Urinary bladder (tissue), 4 donors: ENCODE data around the gene SART3. TPM values are rescaled to one million over a fixed set of nuclear protein-coding genes. Genes with fewer than 3 reads are reported as not detected.
A peak's percentile ranks its signal among the peaks of the same experiment; 100 is the strongest.

Source experiments
- DNase-seq: peaks from one replicate; pipeline ENCODE4 v3.0.0-alpha.2; 2015; ENCODE audit errors: extremely low spot score
- H3K27ac ChIP-seq: one replicate; pipeline ENCODE4 v1.5.1; 2013; ENCODE audit warnings: low read depth, mild to moderate bottlenecking, moderate library complexity
- H3K36me3 ChIP-seq: one replicate; pipeline ENCODE4 v1.6.1; 2013; ENCODE audit warnings: mild to moderate bottlenecking, moderate library complexity; ENCODE audit not compliant: insufficient read depth
- H3K4me1 ChIP-seq: one replicate; pipeline ENCODE4 v1.6.1; 2013; ENCODE audit warnings: mild to moderate bottlenecking, moderate library complexity; ENCODE audit not compliant: insufficient read depth
- H3K4me3 ChIP-seq: one replicate; pipeline ENCODE4 v1.5.1; 2013; ENCODE audit warnings: low read depth, low read length
- whole genome bisulfite sequencing: extraction: QIAGEN DNeasy Blood & Tissue Kit; methylation state at CpG from one replicate; pipeline ENCODE4 v1.1.7; 2013; 5-methylcytosine and 5-hydroxymethylcytosine counted together
- polyA plus RNA-seq: library from polyadenylated mRNA; stranded (reverse); fragments of 200-250 nt; gene quantifications from one replicate; pipeline ENCODE4 v1.2.3, GENCODE V29; 2013
- total RNA-seq: library from RNA; depleted of rRNA; stranded (reverse); fragments of >200 nt; gene quantifications from one replicate; pipeline ENCODE4 v1.2.3, GENCODE V29; 2014
- donor health status: healthy with polysubstance abuse.
- donor health status: healthy.

The SART3 gene
- total and polyA plus RNA-seq, 2 donors, result 29.3 to 60.9 TPM

DNA sequence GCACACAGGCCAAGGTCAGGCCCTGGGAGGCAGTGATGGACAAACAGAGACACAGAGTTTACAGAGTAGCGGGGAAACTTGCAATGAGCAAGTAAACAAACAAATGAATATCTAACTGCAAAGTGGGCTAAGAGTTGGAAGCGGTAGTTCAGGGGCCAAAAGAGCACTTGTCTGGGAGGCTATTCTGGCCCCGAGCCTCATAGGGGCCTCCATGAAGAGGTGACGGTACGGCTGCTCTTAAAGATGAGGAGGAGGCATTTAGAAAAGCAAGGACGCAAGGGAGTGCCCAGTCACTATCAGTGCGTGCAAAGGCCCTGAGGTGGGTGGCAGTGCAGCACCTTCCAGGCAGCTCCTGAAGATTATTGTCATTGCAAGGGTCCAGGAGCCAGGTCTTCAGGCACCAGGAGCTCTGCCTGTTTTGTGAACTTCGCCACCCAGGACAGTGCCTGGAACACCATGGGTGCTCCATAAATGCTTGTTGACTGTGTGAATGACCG, 41.3 kb upstream of the SART3 start:
- DNase-seq, result no peak
- no peaks in the 10 kb centered on the region for H3K4me1 ChIP-seq
- H3K27ac ChIP-seq, result no peak overlapping the region
- H3K36me3 ChIP-seq, result no peaks in the 10 kb centered on the region
- WGBS, result 97% methylated on average over 9 of the region's 9 CpGs
- H3K4me3 ChIP-seq, result no peak overlapping the region

DNA sequence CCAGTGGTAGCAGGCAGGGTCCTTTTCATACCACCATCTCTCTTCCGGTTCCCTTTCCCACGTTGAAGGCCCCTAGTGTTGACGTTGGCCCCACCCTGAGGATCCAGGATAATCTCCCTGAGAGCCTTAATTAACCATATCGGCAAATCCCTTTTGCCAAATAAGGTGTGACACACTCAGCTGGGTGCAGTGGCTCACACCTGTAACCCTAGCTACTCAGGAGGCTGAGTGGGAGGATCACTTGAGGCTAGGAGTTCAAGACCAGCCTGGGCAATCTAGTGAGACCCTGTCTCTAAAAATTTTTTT, 39.7 kb upstream of the SART3 start:
- Histone ChIP-seq H3K36me3 (no peaks in the 10 kb centered on the region), H3K4me3 (no peak overlapping the region), H3K27ac (no peak overlapping the region), H3K4me1 (no peaks in the 10 kb centered on the region)
- DNase-seq, result no peak
- 61% methylated on average over 4 of the region's 4 CpGs for WGBS

DNA sequence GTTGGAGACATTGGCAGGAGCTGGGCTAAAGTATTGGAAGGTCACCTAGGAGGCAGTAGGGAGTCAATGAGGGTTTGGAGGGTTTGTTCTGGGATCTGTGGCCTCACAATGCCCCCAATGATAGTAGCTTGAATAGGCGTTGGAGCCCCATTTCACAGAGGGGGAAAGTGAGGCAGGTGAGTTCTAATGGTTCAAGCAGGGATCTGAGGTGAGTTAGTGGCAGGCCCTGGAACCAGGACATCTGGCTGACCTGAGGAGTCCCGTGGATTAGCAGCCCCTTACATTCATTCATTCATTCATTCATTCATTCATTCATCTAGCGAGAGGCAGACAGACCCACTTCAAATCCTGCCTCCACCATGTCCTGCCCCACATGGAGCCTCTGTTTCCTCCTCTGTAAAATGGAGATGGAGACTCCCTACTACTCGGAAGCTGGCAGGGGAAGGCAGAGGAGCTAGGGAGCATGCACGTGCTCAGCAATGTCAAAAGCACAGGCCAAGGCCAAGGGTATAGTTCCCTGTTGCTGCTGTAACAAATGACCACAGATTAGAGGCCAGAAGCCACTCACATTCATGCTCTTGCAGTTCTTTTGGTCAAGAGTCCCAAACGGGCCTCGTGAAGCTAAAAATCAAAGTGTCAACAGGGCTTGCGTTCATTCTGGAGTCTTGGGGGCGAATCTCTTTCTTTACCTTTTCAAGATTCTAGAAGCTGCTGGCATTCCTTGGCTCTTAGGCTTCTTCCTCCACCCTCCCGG, 39.2 kb upstream of the SART3 start:
- Histone ChIP-seq H3K4me3 (no peak overlapping the region), H3K36me3 (no peaks in the 10 kb centered on the region), H3K27ac (no peak overlapping the region), H3K4me1 (no peaks in the 10 kb centered on the region)
- DNase-seq, result no peak
- WGBS, result 85% methylated on average over 10 of the region's 10 CpGs

DNA sequence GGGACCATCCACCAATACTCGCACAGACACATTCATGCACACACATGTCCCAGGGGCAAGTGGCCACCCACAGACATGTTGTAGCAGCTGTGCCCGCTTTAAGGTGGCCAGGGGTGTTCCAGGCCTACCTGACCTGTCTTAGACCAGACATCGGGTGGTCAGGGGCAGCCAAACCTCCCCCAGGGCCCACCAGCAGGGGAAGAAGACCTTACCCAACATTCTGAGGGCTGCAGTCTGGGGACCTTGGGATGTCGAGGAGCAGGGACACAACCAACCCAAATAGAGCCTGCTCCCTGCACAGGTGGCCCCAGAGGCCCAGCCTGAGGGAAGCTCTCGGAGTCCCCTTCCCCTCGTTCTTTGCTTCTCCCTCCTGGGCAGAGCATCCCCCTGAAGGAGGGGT, 38.6 kb upstream of the SART3 start:
- Histone ChIP-seq H3K4me1 (no peaks in the 10 kb centered on the region), H3K4me3 (no peak overlapping the region), H3K36me3 (no peaks in the 10 kb centered on the region), H3K27ac (peak overlapping the region; percentile 54)
- 82% methylated on average over 6 of the region's 6 CpGs for WGBS
- DNase-seq, result no peak

GRCh38 chr12:108598553-108599250, 37.7 kb upstream of the SART3 start:
- H3K4me3 ChIP-seq, result no peak overlapping the region
- H3K27ac ChIP-seq, result peak overlapping the region; percentile 28
- no peaks in the 10 kb centered on the region for H3K4me1 ChIP-seq
- no peak for DNase-seq
- WGBS, result 91% methylated on average over 11 of the region's 11 CpGs
- H3K36me3 ChIP-seq, result no peaks in the 10 kb centered on the region

DNA sequence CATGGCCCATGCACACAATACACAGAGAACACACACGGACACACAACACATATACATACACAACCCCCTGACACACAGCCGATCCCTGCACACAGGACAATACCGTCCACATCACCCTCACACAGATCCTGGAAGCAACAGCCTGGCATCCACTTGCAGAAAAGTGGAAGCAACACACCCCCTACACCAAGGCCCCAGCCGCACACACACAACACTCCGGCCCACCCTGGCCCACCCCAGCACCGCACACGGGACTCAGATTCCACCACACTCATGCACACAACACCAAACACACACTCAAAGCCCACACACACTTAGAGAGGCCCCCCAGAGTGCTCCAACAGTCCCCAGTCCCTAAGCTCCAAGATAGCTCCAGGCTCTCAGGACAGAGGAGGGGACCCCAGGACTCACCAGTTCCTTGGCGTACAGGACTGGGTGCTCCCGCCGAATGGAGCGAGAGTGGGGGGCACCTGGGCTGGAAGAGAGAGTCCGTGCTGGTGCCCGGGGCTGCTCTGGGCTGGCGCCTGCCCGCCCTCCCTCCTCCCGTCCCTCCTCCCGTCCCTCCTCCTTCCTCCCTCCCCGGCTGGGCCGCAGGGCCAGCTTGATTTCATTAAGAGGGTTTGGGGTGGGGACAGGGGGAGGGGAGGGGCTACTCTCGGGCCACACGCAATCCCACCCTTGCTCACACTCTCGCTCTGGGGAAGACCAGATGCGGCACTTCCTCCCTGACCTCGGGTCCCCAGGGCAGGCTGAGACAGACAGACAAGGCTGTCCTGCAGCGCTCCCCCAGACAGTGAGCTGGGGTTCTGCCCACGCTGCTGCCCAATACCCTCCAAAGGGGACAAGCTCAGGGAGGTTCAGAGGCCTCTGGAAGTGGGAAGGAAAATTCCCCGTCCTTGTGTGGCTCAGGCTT, 36.8 kb upstream of the SART3 start, which contains the start of gene TMEM119:
Gene TMEM119, minus strand, starts transcription at position 526 of the 913 bp plus-strand sequence. CDS start 5,701 bp downstream, outside the sequence.
- WGBS, result 27% methylated on average over 26 of the region's 27 CpGs
- Histone ChIP-seq H3K4me1 (no peaks in the 10 kb centered on the region), H3K36me3 (no peaks in the 10 kb centered on the region), H3K27ac (peak within 1 kb of the TSS; percentile 87), H3K4me3 (peak within 1 kb of the TSS; percentile 49)
- no peak for DNase-seq

DNA sequence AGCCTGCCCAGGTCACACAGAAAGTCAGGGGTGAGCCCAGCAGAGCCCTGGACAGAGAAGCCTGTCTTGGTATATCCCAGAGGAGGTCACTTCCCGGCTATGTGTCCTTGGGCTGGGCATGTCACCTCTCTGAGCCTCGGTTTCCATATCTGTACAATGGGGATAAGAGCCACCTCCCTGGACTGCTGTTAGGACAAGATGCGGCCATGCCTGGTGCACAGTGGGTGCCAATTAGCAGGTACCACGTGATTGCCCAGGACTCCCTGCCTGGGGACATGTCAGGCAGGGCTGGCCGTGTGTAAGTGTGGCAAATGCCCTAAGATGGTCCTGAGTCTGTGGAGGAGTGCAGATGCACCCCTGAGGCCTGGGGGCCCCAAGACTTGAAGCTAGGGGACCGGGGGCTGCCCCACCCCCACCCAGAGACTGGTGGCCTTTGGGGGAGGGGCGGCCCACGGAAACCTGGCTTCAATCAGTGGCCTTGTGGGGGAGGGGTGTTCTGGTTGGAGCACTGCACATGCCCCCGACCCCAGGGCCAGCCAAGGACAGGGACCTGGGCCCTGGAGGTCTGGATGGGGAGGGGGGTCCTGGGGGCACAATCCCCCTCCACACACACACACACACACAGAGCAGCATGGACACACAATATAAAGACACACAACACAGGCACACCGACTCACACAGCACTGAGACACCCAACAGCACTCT, 36.0 kb upstream of the SART3 start:
- 36% methylated on average over 10 of the region's 10 CpGs for WGBS
- Histone ChIP-seq H3K4me3 (peak overlapping the region; percentile 49), H3K36me3 (no peaks in the 10 kb centered on the region), H3K4me1 (no peaks in the 10 kb centered on the region), H3K27ac (no peak overlapping the region)
- DNase-seq, result no peak

DNA sequence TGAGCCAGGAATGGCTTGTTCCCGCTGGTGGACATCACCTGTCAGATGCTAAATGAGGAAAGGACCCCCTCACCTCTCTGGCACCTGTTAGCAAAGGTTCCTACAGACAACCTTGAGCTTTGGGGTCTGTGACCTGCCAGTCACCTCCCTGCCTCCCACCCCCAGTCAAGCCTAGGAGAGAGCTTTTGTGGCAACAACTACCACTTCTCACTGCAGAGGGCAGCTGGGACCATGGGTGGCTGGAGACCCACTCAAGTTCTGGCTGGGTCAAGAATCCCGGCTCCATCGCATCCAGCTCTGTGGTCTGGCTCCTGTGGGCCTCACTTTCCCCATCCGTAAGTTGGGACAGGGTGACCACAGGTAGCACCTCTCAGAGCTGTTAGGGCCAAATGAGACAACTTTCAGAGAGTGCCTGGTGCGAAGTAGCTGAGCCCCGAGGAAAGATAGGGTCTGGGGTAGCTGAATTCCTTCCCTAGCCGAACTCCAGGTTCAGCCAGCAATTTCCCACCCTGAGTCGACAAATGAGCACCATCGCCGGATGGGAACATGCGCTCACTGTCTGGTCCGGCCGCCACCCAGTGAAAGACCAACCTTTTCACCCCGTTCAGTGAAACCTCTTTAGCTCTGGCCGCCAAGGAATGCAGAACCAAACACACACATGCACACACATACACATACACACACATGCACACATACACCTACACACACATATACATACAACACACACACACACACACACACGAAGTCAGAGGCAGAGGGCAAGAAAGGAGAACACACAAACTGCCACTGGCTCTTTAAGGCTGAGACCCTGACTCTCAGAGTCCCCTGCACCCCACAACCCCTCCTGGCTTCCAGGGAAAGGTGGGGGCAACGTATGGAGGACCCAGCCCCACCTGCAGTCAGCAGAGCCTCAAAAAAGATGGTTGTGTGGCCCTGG, 35.0 kb upstream of the SART3 start:
- DNase-seq, result no peak
- H3K4me3 ChIP-seq, result peak overlapping the region; percentile 9
- H3K4me1 ChIP-seq, result no peaks in the 10 kb centered on the region
- 57% methylated on average over 17 of the region's 17 CpGs for WGBS
- no peaks in the 10 kb centered on the region for H3K36me3 ChIP-seq
- H3K27ac ChIP-seq, result peak overlapping the region; percentile 28

DNA sequence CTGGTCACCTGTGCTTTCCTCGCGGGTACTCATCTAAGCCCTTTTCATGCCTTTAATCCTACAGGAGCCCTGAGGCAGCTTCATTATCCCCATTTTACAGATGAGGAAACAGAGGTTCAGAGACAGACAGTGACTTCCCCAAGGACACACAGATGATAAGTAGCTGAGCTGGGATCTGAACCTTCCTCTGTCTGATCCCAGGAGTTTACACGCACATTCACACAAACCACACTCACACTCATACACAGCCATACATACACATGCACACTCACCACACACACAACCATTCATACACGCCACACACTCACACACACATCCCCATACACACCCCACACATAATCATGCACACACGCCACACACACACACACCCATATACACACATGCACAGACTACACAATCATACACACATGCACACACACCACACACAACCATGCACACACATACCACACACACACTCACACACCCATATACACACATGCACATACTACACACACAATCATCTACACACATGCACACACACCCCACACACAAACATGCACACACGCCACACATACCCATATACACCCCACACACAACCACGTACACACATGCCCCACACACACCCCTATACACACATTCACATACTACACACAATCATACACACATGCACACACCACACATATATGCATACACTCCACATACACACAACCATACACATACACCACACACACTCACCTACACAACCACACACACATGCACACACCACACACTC, 34.2 kb upstream of the SART3 start:
- WGBS, result 89% methylated on average over 7 of the region's 7 CpGs
- Histone ChIP-seq H3K27ac (no peak overlapping the region), H3K4me3 (no peak overlapping the region)

GRCh38 chr12:108594323-108594903, 33.4 kb upstream of the SART3 start:
- Histone ChIP-seq H3K4me1 (no peaks in the 10 kb centered on the region), H3K36me3 (no peaks in the 10 kb centered on the region), H3K27ac (no peak overlapping the region), H3K4me3 (no peak overlapping the region)
- no peak for DNase-seq
- 91% methylated on average over 10 of the region's 10 CpGs for WGBS

More for the DNA sequence above, 34.2 kb upstream of the SART3 start:
- H3K4me1 ChIP-seq, result no peaks in the 10 kb centered on the region
- no peak for DNase-seq
- H3K36me3 ChIP-seq, result no peaks in the 10 kb centered on the region

DNA sequence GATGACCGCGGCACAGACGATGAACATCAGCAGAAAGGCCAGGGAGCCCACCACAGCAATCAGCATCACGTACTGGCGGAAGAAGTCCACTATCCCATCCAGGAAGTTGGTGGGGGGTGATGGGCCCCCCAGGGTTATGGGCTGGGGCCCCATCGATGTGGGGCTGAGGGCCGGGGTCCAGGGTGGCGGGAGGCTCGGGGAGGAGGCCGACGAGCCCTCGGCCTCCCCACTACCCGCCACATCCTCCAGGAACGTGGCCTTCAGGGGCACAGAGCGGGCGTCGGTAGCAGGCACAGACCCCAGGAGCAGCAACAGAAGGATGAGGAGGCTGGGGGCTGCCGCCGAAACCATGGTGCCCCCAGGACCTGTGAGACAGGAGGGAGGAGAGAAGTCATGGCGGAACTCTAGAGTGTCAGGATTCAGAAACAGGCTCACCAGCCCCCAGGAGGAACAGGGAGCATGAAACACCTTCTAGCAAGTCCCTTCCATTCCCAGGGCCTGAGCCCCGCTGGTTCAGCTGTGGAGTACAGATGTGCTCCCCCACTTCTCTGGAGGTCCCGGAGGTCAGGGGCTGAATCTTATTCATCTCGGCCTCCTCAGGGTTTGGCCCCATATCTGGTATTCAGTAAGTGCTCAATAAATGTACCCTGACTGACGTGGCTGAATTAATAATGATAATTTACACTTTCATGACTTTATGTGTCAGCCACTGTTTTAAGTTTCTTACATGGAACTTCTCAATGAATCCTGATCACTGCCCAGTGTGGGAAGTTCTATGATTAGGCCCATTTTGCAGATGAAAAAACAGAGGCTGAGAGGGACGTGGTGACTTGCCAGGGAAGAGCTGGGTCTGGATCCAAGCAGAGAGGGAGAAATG, 31.3 kb upstream of the SART3 start:
- H3K36me3 ChIP-seq, result no peaks in the 10 kb centered on the region

More for the DNA sequence above, 31.3 kb upstream of the SART3 start:
- Histone ChIP-seq H3K27ac (no peak overlapping the region), H3K4me1 (no peaks in the 10 kb centered on the region), H3K4me3 (no peak overlapping the region)
- no peak for DNase-seq
- WGBS, result 92% methylated on average over 25 of the region's 25 CpGs
